Measurements from ENCODE around the gene ITPA. TPM values are rescaled to one million over a fixed set of nuclear protein-coding genes. Genes with fewer than 3 reads are reported as not detected.

The ITPA gene
- total and polyA plus RNA-seq, 2 of the 8 experiments (the other 6 are each of a cell fraction or from before 2014, with no cell fraction given) = 88.2 to 94.0 TPM

- Histone ChIP-seq H3K9me3 (ENCODE audit: insufficient read depth in 2 of 2, low read depth in 1 of 2, low read length in 1 of 2) (no peaks in the 10 kb centered on the region), H3K79me2 (ENCODE audit: control insufficient read depth in 1 of 2, insufficient read depth in 2 of 2, low read length in 2 of 2) (no peaks in the 10 kb centered on the region), H2AFZ (ENCODE audit: low read length) (no peak overlapping the region), H3K4me3 (ENCODE audit: extremely low read depth in 1 of 4, insufficient read depth in 2 of 4, low read depth in 3 of 4, low read length in 4 of 4) (no peak overlapping the region), H4K20me1 (replicated peaks in 1 of 2; ENCODE audit: control insufficient read depth in 1 of 2, insufficient read depth in 2 of 2, low read length in 2 of 2) (peaks cover 0 to 2% of the 10 kb centered on the region in 2 experiments), H3K4me2 (ENCODE audit: insufficient read depth in 1 of 2, low read depth in 2 of 2, low read length in 2 of 2) (no peak overlapping the region), H2BK20ac (ENCODE audit: low read length) (no peak overlapping the region), H2BK120ac (replicated peaks; ENCODE audit: low read depth, low read length) (no peak overlapping the region), H3K27ac (ENCODE audit: low read depth, low read length) (no peak overlapping the region), H2BK12ac (ENCODE audit: low read depth, low read length) (no peak overlapping the region), H3K14ac (ENCODE audit: insufficient read length) (no peak overlapping the region), H4K5ac (ENCODE audit: insufficient read length, low read depth, low read length) (no peak overlapping the region), H3K9ac (replicated peaks in 1 of 4; ENCODE audit: extremely low read depth in 1 of 4, low read depth in 3 of 4, low read length in 3 of 4) (no peak overlapping the region), H3K27me3 (replicated peaks in 1 of 4; ENCODE audit: control insufficient read depth in 3 of 4, extremely low read depth in 1 of 4, insufficient read depth in 3 of 4, low read length in 3 of 4) (no peaks in the 10 kb centered on the region), H3K4ac (replicated peaks; ENCODE audit: insufficient read length, low read depth, low read length) (no peak overlapping the region), H3K18ac (ENCODE audit: extremely low read depth, low read length) (no peak overlapping the region), H3K56ac (replicated peaks; ENCODE audit: insufficient read length, low read depth, low read length) (no peak overlapping the region), H2BK5ac (ENCODE audit: low read depth, low read length) (no peak overlapping the region), H4K91ac (replicated peaks; ENCODE audit: insufficient read length, low read length) (no peak overlapping the region), H3K79me1 (ENCODE audit: low read depth, low read length) (no peaks in the 10 kb centered on the region; the same call in 1 of the 2 replicates), H3K4me1 (replicated peaks in 1 of 4; ENCODE audit: control insufficient read depth in 3 of 4, insufficient read depth in 4 of 4, low read length in 3 of 4) (no peaks in the 10 kb centered on the region; a peak in 1 of 7 replicates), H3K23ac (ENCODE audit: insufficient read length) (no peak overlapping the region), H2AK5ac (ENCODE audit: low read depth, low read length) (no peak overlapping the region), H3K36me3 (ENCODE audit: control insufficient read depth in 2 of 4, insufficient read depth in 4 of 4, low read length in 3 of 4) (peaks cover 2 to 24% (median 9%) of the 10 kb centered on the region in 4 experiments; a peak in 6 of 8 replicates), H4K8ac (ENCODE audit: extremely low read depth, insufficient read depth, low read length) (no peak overlapping the region; the same call in 1 of the 2 replicates), H2BK15ac (ENCODE audit: low read length) (no peak overlapping the region), H3K23me2 (ENCODE audit: low read depth, low read length) (no peaks in the 10 kb centered on the region)
- TF ChIP-seq TCF12 (IDR thresholded peaks at IDR 0.05; ENCODE audit: low read depth, low read length) (no peak), POLR2A (IDR thresholded peaks at IDR 0.05; ENCODE audit: control extremely low read depth in 1 of 2, low read depth in 2 of 2, low read length in 2 of 2) (no peak), KDM5A (IDR thresholded peaks at IDR 0.05; ENCODE audit: low read length) (no peak), SIRT6 (IDR thresholded peaks at IDR 0.05; ENCODE audit: low read length) (no peak), TBP (IDR thresholded peaks at IDR 0.05; ENCODE audit: low read depth, low read length) (no peak), CBX8 (IDR thresholded peaks at IDR 0.05; ENCODE audit: borderline replicate concordance, low read depth, low read length) (no peak)
- ChIA-PET CTCF (ENCODE audit: partially characterized antibody) (interaction anchor here (0.5 to 9.5 kb wide), 7 partner anchors 28 to 386 kb away, joined by 3 to 158 read pairs (median 4); no protein-coding TSS in a partner anchor), POLR2A (ENCODE audit: partially characterized antibody) (interaction anchor here (0.5 to 8.7 kb wide), 11 partner anchors 11 to 511 kb away, joined by 3 to 61 read pairs (median 6); partner anchors contain the start of genes FASTKD5, ITPA, SLC4A11 and UBOX5)
- FAIRE-seq (no peak), DNase-seq (ENCODE audit: low read depth in 1 of 2, low spot score in 2 of 2) (no peak)
- WGBS, 2 experiments (ENCODE audit: extremely low coverage in 1 of 2, insufficient coverage in 1 of 2, insufficient read length in 1 of 2, insufficient replicate concordance in 2 of 2, low coverage in 1 of 2, low lambda C conversion rate in 2 of 2, missing lambda C conversion rate in 1 of 2) = 89% methylated on average over 19 of the region's 20 CpGs; no CpG with 5 or more reads in 1 of the 2 experiments
These were observed 14.8 kb downstream of the ITPA start for GRCh38 chr20:3223994-3224680.
